Measurements from ENCODE around the gene TRERF1. TPM values are rescaled to one million over a fixed set of nuclear protein-coding genes. Genes with fewer than 3 reads are reported as not detected.

TRERF1 gene
- polyA plus RNA-seq, 1 experiment: 3.5 TPM

GRCh38 chr6:42403421-42403820, 48.3 kb downstream of the TRERF1 start:
- H3K4me3 ChIP-seq (ENCODE audit: low read depth, low read length): no peak overlapping the region
- DNase-seq (ENCODE audit: low read depth): no peak

DNA sequence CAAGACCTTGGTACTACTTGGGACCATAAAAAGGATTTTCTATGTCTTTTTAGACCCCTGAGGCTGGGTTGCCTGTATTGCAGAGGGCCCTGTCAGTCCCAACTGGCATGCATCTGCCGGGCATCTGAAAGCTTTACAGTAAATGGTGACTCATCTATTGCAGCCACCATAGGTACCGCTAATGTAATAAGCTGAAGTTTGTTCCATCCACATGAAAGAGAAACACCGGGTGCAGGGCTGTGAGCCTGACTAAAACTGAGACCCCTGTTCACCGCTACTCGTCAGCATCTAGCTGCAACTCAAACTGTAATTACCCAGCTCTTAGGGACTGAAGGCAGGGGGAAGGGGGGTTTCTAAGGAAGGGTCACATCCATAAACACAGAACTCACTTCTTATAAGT, 49.5 kb downstream of the TRERF1 start:
- ChIA-PET CTCF (interaction anchor here (1.4 to 3.0 kb wide), 2 partner anchors 9 to 145 kb away, joined by 6 to 11 read pairs; no protein-coding TSS in a partner anchor), POLR2A (no interaction called here)
- TF ChIP-seq CTCF (IDR thresholded peaks at IDR 0.05; ENCODE audit: insufficient read depth, low read depth, low read length): no peak
- Histone ChIP-seq H3K36me3 (ENCODE audit: control insufficient read depth, insufficient read depth, low read length) (no peaks in the 10 kb centered on the region), H3K4me3 (ENCODE audit: low read depth, low read length) (no peak overlapping the region), H3K27me3 (ENCODE audit: control insufficient read depth, insufficient read depth, low read length) (no peaks in the 10 kb centered on the region)
- DNase-seq (ENCODE audit: low read depth): no peak

More at GRCh38 chr6:42403421-42403820, 48.3 kb downstream of the TRERF1 start:
- ChIA-PET POLR2A (no interaction called here), CTCF (interaction anchor here (1.3 to 3.0 kb wide), 3 partner anchors 38 to 144 kb away, joined by 3 to 11 read pairs (median 3); no protein-coding TSS in a partner anchor)
- no peak for TF ChIP-seq CTCF (IDR thresholded peaks at IDR 0.05; ENCODE audit: insufficient read depth, low read depth, low read length)
- no peaks in the 10 kb centered on the region for H3K36me3 ChIP-seq (ENCODE audit: control insufficient read depth, insufficient read depth, low read length)
- no peaks in the 10 kb centered on the region for H3K27me3 ChIP-seq (ENCODE audit: control insufficient read depth, insufficient read depth, low read length)

- ChIA-PET CTCF (interaction anchor here (1.4 kb wide), 1 partner anchor 9 kb away, joined by 6 read pairs; no protein-coding TSS in a partner anchor), POLR2A (no interaction called here)
- DNase-seq (ENCODE audit: low read depth): no peak
- H3K36me3 ChIP-seq (ENCODE audit: control insufficient read depth, insufficient read depth, low read length): no peaks in the 10 kb centered on the region
- no peaks in the 10 kb centered on the region for H3K27me3 ChIP-seq (ENCODE audit: control insufficient read depth, insufficient read depth, low read length)
- TF ChIP-seq CTCF (IDR thresholded peaks at IDR 0.05; ENCODE audit: insufficient read depth, low read depth, low read length): no peak
- no peak overlapping the region for H3K4me3 ChIP-seq (ENCODE audit: low read depth, low read length)
Measured at GRCh38 chr6:42401613-42401951, 50.1 kb downstream of the TRERF1 start.

DNA sequence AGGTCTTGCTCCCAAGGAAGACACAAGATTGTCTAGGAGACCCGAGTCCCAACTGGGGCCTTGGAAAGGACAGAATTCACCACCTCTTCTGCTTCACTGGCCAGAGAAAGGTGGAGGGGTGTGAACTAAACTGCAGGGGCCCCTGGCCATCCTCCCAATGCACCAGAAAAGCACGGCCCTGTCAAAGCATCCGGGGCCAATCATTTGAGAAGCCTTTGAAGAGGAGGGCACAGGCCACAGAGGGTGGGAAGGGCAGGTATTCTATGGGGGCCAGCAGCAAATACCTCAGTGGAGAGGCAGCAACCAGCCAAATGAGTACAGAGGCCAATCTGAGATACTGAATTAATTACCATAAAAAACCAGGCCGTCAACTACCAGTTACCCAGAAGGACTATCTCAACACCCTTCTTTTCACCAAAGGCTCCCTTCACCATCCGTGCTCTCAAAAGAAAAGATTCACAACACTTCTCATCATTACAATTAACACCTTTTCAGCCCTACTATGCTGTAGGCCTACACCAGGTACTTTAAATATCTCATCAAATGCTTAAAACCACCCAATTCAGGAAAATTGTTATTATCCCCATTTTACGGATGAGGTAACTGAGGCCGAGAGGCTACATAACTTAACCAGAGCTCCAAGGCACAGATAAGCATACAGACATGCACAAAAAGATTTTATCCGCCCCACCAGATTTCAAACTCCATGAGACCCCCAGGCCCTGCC, 50.7 kb downstream of the TRERF1 start:
- POLR2A ChIA-PET: no interaction called here
- DNase-seq (ENCODE audit: low read depth): no peak
- CTCF ChIA-PET: no interaction called here
- H3K4me3 ChIP-seq (ENCODE audit: low read depth, low read length): no peak overlapping the region
- H3K36me3 ChIP-seq (ENCODE audit: control insufficient read depth, insufficient read depth, low read length): no peaks in the 10 kb centered on the region
- no peak for TF ChIP-seq CTCF (IDR thresholded peaks at IDR 0.05; ENCODE audit: insufficient read depth, low read depth, low read length)
- no peaks in the 10 kb centered on the region for H3K27me3 ChIP-seq (ENCODE audit: control insufficient read depth, insufficient read depth, low read length)

DNA sequence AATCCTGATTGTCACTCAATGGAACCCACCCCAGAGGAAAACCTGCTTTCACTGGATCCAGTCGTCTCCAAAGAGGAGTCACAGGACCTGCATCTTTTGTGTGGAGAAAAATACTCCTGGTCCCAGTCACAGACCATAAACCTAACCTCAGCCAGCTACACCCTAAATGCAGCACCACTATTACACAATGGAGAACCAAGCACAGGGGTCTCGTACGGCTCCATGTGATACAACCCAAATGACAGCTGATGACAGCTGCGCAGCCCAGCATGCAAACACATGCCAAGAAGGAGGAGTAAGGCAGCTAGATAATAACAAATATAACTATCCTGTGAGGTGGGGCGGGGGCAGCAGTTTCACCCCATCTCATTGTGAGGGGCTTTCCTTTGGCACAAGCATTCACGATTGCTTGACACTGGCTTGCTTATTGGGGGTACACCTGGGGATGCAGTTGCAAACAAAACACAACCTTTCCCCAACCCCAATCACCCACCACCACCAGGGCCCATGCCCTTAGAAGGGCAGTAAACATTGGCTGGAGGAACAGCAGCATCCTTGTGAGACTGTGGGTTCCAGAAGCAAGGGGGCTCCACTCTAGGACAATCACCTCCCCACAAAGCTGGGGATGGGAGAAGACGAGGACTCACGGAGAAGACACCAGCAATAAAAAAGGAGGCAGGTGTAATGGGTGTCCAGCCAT, 51.5 kb downstream of the TRERF1 start:
- H3K4me3 ChIP-seq (ENCODE audit: low read depth, low read length): no peak overlapping the region
- DNase-seq (ENCODE audit: low read depth): no peak

More for the DNA sequence above, 51.5 kb downstream of the TRERF1 start:
- CTCF ChIA-PET: no interaction called here
- POLR2A ChIA-PET: no interaction called here
- Histone ChIP-seq H3K36me3 (ENCODE audit: control insufficient read depth, insufficient read depth, low read length) (no peaks in the 10 kb centered on the region), H3K27me3 (ENCODE audit: control insufficient read depth, insufficient read depth, low read length) (no peaks in the 10 kb centered on the region)
- TF ChIP-seq CTCF (IDR thresholded peaks at IDR 0.05; ENCODE audit: insufficient read depth, low read depth, low read length): no peak
